KMS-11 (cell line): ENCODE data around the gene OR2AJ1.

Experiments used
- H2AFZ ChIP-seq: fragments of 200-600 bp; sonication (generic); 2 replicates; pipeline ENCODE4 v1.6.1; 2016; ENCODE audit warnings: antibody characterized with exemption, mixed run types, low read depth
- H3K27ac ChIP-seq: fragments of 200-600 bp; sonication (generic); 2 replicates; pipeline ENCODE4 v1.6.1; 2016; ENCODE audit warnings: mild to moderate bottlenecking, mixed run types
- H3K27me3 ChIP-seq: fragments of 200-600 bp; sonication (generic); 2 replicates; pipeline ENCODE4 v1.6.1; 2017; ENCODE audit warnings: mild to moderate bottlenecking, low read depth, mixed run types, moderate library complexity; ENCODE audit not compliant: insufficient read depth
- H3K36me3 ChIP-seq: fragments of 200-600 bp; sonication (generic); 2 replicates; pipeline ENCODE4 v1.6.1; 2017; ENCODE audit warnings: mild to moderate bottlenecking, mixed run types; ENCODE audit not compliant: insufficient read depth
- H3K4me1 ChIP-seq: fragments of 200-600 bp; sonication (generic); 2 replicates; pipeline ENCODE4 v1.6.1; 2016; ENCODE audit warnings: mild to moderate bottlenecking, low read depth, mixed run types; ENCODE audit not compliant: poor library complexity, severe bottlenecking
- H3K4me2 ChIP-seq: fragments of 200-600 bp; sonication (generic); 2 replicates; pipeline ENCODE4 v1.7.0; 2016; ENCODE audit warnings: mild to moderate bottlenecking, mixed run types
- H3K4me3 ChIP-seq: fragments of 200-600 bp; sonication (generic); IDR thresholded peaks from 2 replicates; pipeline ENCODE4 v1.6.1; 2017; ENCODE audit warnings: low read depth, low read length, mixed read lengths; ENCODE audit not compliant: insufficient read depth
- H3K79me2 ChIP-seq: fragments of 200-600 bp; sonication (generic); 2 replicates; pipeline ENCODE4 v1.6.1; 2016; ENCODE audit warnings: low read depth, mixed run types; ENCODE audit not compliant: insufficient read depth
- H3K9ac ChIP-seq: fragments of 200-600 bp; sonication (generic); 2 replicates; pipeline ENCODE4 v1.6.1; 2016; ENCODE audit warnings: mild to moderate bottlenecking, mixed run types
- H4K20me1 ChIP-seq: fragments of 200-600 bp; sonication (generic); 2 replicates; pipeline ENCODE4 v1.6.1; 2016; ENCODE audit warnings: mild to moderate bottlenecking, mixed run types; ENCODE audit not compliant: insufficient read depth
- CTCF ChIP-seq: fragments of 200-600 bp; sonication (generic); conservative IDR thresholded peaks from 2 replicates; pipeline ENCODE4 v1.6.1; 2017; ENCODE audit warnings: low read depth, mild to moderate bottlenecking, antibody characterized with exemption, low read length, moderate library complexity, mixed read lengths

OR2AJ1 gene

GRCh38 chr1:247966532-247967204 is 42.0 kb downstream of the OR2AJ1 start:
- H4K20me1 ChIP-seq, result no peaks in the 10 kb centered on the region
- no peak overlapping the region for H3K9ac ChIP-seq
- no peak overlapping the region for H3K4me3 ChIP-seq
- H3K27me3 ChIP-seq, result no peaks in the 10 kb centered on the region
- no peak overlapping the region for H3K4me2 ChIP-seq
- H3K79me2 ChIP-seq, result no peaks in the 10 kb centered on the region
- TF ChIP-seq CTCF, result no peak
- H2AFZ ChIP-seq, result no peak overlapping the region
- no peaks in the 10 kb centered on the region for H3K36me3 ChIP-seq
- no peaks in the 10 kb centered on the region for H3K4me1 ChIP-seq
- H3K27ac ChIP-seq, result no peak overlapping the region
